ENCODE measurements around the gene ALK.

- no peak for TF ChIP-seq POLR2AphosphoS5 (IDR thresholded peaks at IDR 0.05)
- no peak for TF ChIP-seq CTCF (IDR thresholded peaks at IDR 0.05)
- no peak for TF ChIP-seq POLR2A (IDR thresholded peaks at IDR 0.05)
Measured at GRCh38 chr2:29876374-29876773, 45.0 kb downstream of the ALK start.

Measured in sigmoid colon (tissue), 4 donors.